G401 (cell line): ENCODE measurements around the gene C5. TPM values are rescaled to one million over a fixed set of nuclear protein-coding genes. Genes with fewer than 3 reads are reported as not detected.
A peak's percentile ranks its signal among the peaks of the same experiment; 100 is the strongest.

Source experiments
- DNase-seq: peaks from one replicate; pipeline ENCODE4 v3.0.0-alpha.2; 2015; ENCODE audit warnings: low spot score
- in situ Hi-C: cut with HindIII; loops from 2 replicates; pipeline ENCODE4 v1.10.0; 2016; ENCODE audit warnings: low sequenced_read_pairs, mixed read lengths
- total RNA-seq: library from RNA; depleted of rRNA; stranded (reverse); fragments of >200 nt; shearing (Covaris generic); gene quantifications from 2 replicates; pipeline ENCODE4 v1.2.3, GENCODE V29; 2014

Gene C5
- total RNA-seq, 1 experiment from 2014 or later, result 20.7 TPM

- no peak for DNase-seq
- in situ Hi-C loops, result no loop called here
Measured at GRCh38 chr9:120950421-120951388, 99.4 kb downstream of the C5 start.

GRCh38 chr9:120949290-120949689 lies 100.8 kb downstream of the C5 start:
- in situ Hi-C loops, result no loop called here

GRCh38 chr9:120948824-120949223 lies 101.3 kb downstream of the C5 start:
- in situ Hi-C loops, result no loop called here
- no peak for DNase-seq

More at GRCh38 chr9:120949290-120949689, 100.8 kb downstream of the C5 start:
- no peak for DNase-seq

- DNase-seq, result no peak
- in situ Hi-C loops, result no loop called here
Measured at GRCh38 chr9:120947222-120947621, 102.9 kb downstream of the C5 start.

- DNase-seq, result no peak
- in situ Hi-C loops, result no loop called here
Measured at GRCh38 chr9:120946259-120946658, 103.8 kb downstream of the C5 start.

GRCh38 chr9:120944948-120945347 lies 105.1 kb downstream of the C5 start:
- in situ Hi-C loops, result no loop called here
- DNase-seq, result no peak

GRCh38 chr9:120944434-120944843 lies 105.6 kb downstream of the C5 start:
- in situ Hi-C loops, result no loop called here
- no peak for DNase-seq

- in situ Hi-C loops, result no loop called here
- DNase-seq, result no peak
Measured at GRCh38 chr9:120942186-120943001, 107.7 kb downstream of the C5 start.

GRCh38 chr9:120941046-120941770 lies 108.9 kb downstream of the C5 start:
- in situ Hi-C loops, result no loop called here
- DNase-seq, result no peak

- DNase-seq, result no peak
- in situ Hi-C loops, result no loop called here
Measured at GRCh38 chr9:120940573-120940972, 109.5 kb downstream of the C5 start.

- DNase-seq, result no peak
- in situ Hi-C loops, result no loop called here
Measured at GRCh38 chr9:120938851-120939250, 111.2 kb downstream of the C5 start.

GRCh38 chr9:120937596-120937995 lies 112.5 kb downstream of the C5 start:
- in situ Hi-C loops, result no loop called here
- no peak for DNase-seq

- DNase-seq, result no peak
- in situ Hi-C loops, result no loop called here
Measured at GRCh38 chr9:120937127-120937526, 112.9 kb downstream of the C5 start.

- in situ Hi-C loops, result no loop called here
- no peak for DNase-seq
Measured at GRCh38 chr9:120936764-120937122, 113.3 kb downstream of the C5 start.

GRCh38 chr9:120936011-120936763 lies 113.9 kb downstream of the C5 start:
- in situ Hi-C loops, result no loop called here
- peak; percentile 87 for DNase-seq

GRCh38 chr9:120935383-120935857 lies 114.7 kb downstream of the C5 start:
- peak; percentile 82 for DNase-seq
- in situ Hi-C loops, result no loop called here

GRCh38 chr9:120934281-120934680 lies 115.8 kb downstream of the C5 start:
- in situ Hi-C loops, result no loop called here

GRCh38 chr9:120933310-120934055 lies 116.6 kb downstream of the C5 start:
- in situ Hi-C loops, result no loop called here
- DNase-seq, result no peak

More at GRCh38 chr9:120934281-120934680, 115.8 kb downstream of the C5 start:
- no peak for DNase-seq
